Measurements from ENCODE around the gene IL18. TPM values are rescaled to one million over a fixed set of nuclear protein-coding genes. Genes with fewer than 3 reads are reported as not detected.

IL18 gene
- total RNA-seq: 10 to 100 TPM; 19.0 to 57.4 (median 42.5) TPM

- Histone ChIP-seq H3K4me3 (peak within 1 kb of the TSS in 3 of 4 donors; percentile 18 to 41 (median 41)), H3K4me1 (no peaks in the 10 kb centered on the region), H3K9me3 (no peaks in the 10 kb centered on the region), H3K36me3 (no peaks in the 10 kb centered on the region), H3K27me3 (no peaks in the 10 kb centered on the region), H3K27ac (peak within 1 kb of the TSS in 3 of 4 donors; percentile 57 to 67 (median 59))
- peak in 2 of 3 donors; percentile 84 to 88 for DNase-seq
- TF ChIP-seq CTCF (IDR thresholded peaks at IDR 0.05) (peak in 3 of 6 experiments; percentile 28 to 44 (median 37)), POLR2A (IDR thresholded peaks at IDR 0.05) (peak; percentile 75 to 86)
Observed at GRCh38 chr11:112163875-112164685, at the start of gene IL18. TSS of gene IL18 (minus strand) at chr11:112164094. CDS start at chr11:112155053, 9,041 bp downstream.

GRCh38 chr11:112212710-112213109 lies 48.8 kb upstream of the IL18 start:
- no peak for DNase-seq
- Histone ChIP-seq H3K27me3 (no peaks in the 10 kb centered on the region), H3K4me3 (no peak overlapping the region), H3K9me3 (no peaks in the 10 kb centered on the region), H3K27ac (no peak overlapping the region), H3K36me3 (no peaks in the 10 kb centered on the region), H3K4me1 (no peaks in the 10 kb centered on the region)
- TF ChIP-seq POLR2A (IDR thresholded peaks at IDR 0.05) (no peak), CTCF (IDR thresholded peaks at IDR 0.05) (no peak)

GRCh38 chr11:112212290-112212689 lies 48.4 kb upstream of the IL18 start:
- Histone ChIP-seq H3K4me3 (no peak overlapping the region), H3K4me1 (no peaks in the 10 kb centered on the region), H3K9me3 (no peaks in the 10 kb centered on the region), H3K27me3 (no peaks in the 10 kb centered on the region), H3K36me3 (no peaks in the 10 kb centered on the region), H3K27ac (no peak overlapping the region)
- no peak for TF ChIP-seq POLR2A (IDR thresholded peaks at IDR 0.05)
- no peak for TF ChIP-seq CTCF (IDR thresholded peaks at IDR 0.05)
- DNase-seq: no peak

GRCh38 chr11:112211536-112211935 lies 47.6 kb upstream of the IL18 start:
- TF ChIP-seq POLR2A (IDR thresholded peaks at IDR 0.05) (no peak), CTCF (IDR thresholded peaks at IDR 0.05) (no peak)
- H3K4me3 ChIP-seq: no peak overlapping the region
- H3K27me3 ChIP-seq: no peaks in the 10 kb centered on the region
- DNase-seq: no peak
- no peaks in the 10 kb centered on the region for H3K36me3 ChIP-seq
- H3K4me1 ChIP-seq: no peaks in the 10 kb centered on the region
- no peaks in the 10 kb centered on the region for H3K9me3 ChIP-seq
- H3K27ac ChIP-seq: no peak overlapping the region

- Histone ChIP-seq H3K36me3 (no peaks in the 10 kb centered on the region), H3K4me1 (no peaks in the 10 kb centered on the region), H3K27ac (no peak overlapping the region), H3K27me3 (no peaks in the 10 kb centered on the region), H3K4me3 (no peak overlapping the region), H3K9me3 (no peaks in the 10 kb centered on the region)
- no peak for TF ChIP-seq POLR2A (IDR thresholded peaks at IDR 0.05)
- no peak for TF ChIP-seq CTCF (IDR thresholded peaks at IDR 0.05)
- no peak for DNase-seq
Observed at GRCh38 chr11:112210890-112211289, 47.0 kb upstream of the IL18 start.

All from Peyer's patch (tissue), 4 donors.